Measurements from ENCODE around the gene CTLA4.

GRCh38 chr2:203867561-203868200 lies at the start of gene CTLA4:
- peak in 1 of 3 donors; percentile 23 for TF ChIP-seq POLR2AphosphoS5 (IDR thresholded peaks at IDR 0.05)
- TF ChIP-seq CTCF (IDR thresholded peaks at IDR 0.05) = no peak
- TF ChIP-seq POLR2A (IDR thresholded peaks at IDR 0.05) = no peak
- no peak for TF ChIP-seq EP300 (IDR thresholded peaks at IDR 0.05; ENCODE audit: low read depth)
